Stimulated activated CD4-positive, alpha-beta T cell treated with anti-CD3 and anti-CD28 coated beads, Interleukin-4, amount 100 ng/mL, for 48 hours (primary cell): ENCODE data around the gene TSHB.
A peak's percentile ranks its signal among the peaks of the same experiment; 100 is the strongest.
"Not testable (repeated sequence)": the region's sequence is repeated elsewhere in the genome, so short reads cannot be mapped to it uniquely, and the experiment has no call there.

Experiments
- DNase-seq, 2 donors: peaks; one replicate each; pipeline ENCODE4 v3.0.0-alpha.2; 2020; ENCODE audit warnings: low read depth in 2 of 2

Gene TSHB

GRCh38 chr1:115029526-115029925 lies at the start of gene TSHB:
Gene TSHB, plus strand, starts transcription at chr1:115029826. Its CDS starts 3,537 bp downstream, at chr1:115033363.
- no peak for DNase-seq

- DNase-seq = no peak
These were observed 47.4 kb upstream of the TSHB start for GRCh38 chr1:114982251-114982650.

- DNase-seq = no peak
These were observed 43.3 kb upstream of the TSHB start for GRCh38 chr1:114986286-114986685.

GRCh38 chr1:114988095-114988494 lies 41.5 kb upstream of the TSHB start:
- no peak for DNase-seq

GRCh38 chr1:114997510-114998289 lies 31.9 kb upstream of the TSHB start:
- DNase-seq = no peak

- no peak for DNase-seq
These were observed 23.4 kb upstream of the TSHB start for GRCh38 chr1:115006191-115006590.

GRCh38 chr1:115012006-115012405 lies 17.6 kb upstream of the TSHB start:
- DNase-seq = no peak

- DNase-seq = no peak
These were observed 17.2 kb upstream of the TSHB start for GRCh38 chr1:115012434-115012833.

GRCh38 chr1:115013792-115014191 lies 15.8 kb upstream of the TSHB start:
- no peak for DNase-seq

GRCh38 chr1:115019549-115019948 lies 10.1 kb upstream of the TSHB start:
- not testable (repeated sequence) for DNase-seq

- DNase-seq = no peak
These were observed 8.5 kb upstream of the TSHB start for GRCh38 chr1:115021145-115021544.

- no peak for DNase-seq
These were observed 6.0 kb upstream of the TSHB start for GRCh38 chr1:115023593-115023992.

GRCh38 chr1:115031595-115031994 lies 2.0 kb downstream of the TSHB start:
- DNase-seq = no peak

- DNase-seq = no peak
These were observed 6.0 kb downstream of the TSHB start for GRCh38 chr1:115035652-115036051.

- DNase-seq = no peak
These were observed 7.3 kb downstream of the TSHB start for GRCh38 chr1:115036814-115037507.

GRCh38 chr1:115040501-115040900 lies 10.9 kb downstream of the TSHB start:
- no peak for DNase-seq

GRCh38 chr1:115041654-115042053 lies 12.0 kb downstream of the TSHB start:
- no peak for DNase-seq

- DNase-seq = no peak
These were observed 17.1 kb downstream of the TSHB start for GRCh38 chr1:115046751-115047150.

- no peak for DNase-seq
These were observed 22.2 kb downstream of the TSHB start for GRCh38 chr1:115051850-115052249.

GRCh38 chr1:115052454-115053083 lies 22.9 kb downstream of the TSHB start:
- peak; percentile 23 to 46 for DNase-seq

- no peak for DNase-seq
These were observed 26.8 kb downstream of the TSHB start for GRCh38 chr1:115056395-115056798.

GRCh38 chr1:115057661-115058254 lies 28.1 kb downstream of the TSHB start:
- DNase-seq = no peak
